ENCODE data around the gene HOXD9.

DNA sequence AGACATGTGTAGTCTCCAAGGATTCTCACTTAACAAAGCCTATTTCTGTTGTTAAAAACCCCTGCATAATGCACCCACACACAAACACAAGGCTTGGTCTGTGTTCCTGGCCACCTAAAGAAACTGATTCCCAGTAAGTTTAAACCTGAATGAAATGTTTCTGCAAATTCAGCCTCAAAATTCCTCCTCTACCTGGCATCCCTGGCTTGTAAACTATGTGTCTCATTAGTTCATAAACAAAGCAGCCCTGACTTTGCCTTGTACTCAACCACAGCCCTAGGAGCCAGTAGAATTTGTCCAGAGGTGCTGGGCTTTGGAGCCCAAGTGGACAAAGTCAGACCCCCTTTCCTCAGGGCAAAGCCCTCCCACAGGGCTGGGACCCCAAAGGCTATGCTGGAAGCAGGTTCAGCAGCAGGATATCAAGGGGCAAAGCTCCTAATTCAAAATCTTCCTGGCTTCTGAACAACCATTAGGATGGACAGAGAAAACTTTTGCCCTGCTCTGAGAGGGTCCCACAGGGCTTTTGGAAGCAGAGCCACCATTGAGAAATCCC is 32.6 kb upstream of the HOXD9 start:
- TF ChIP-seq, protein P1, sequence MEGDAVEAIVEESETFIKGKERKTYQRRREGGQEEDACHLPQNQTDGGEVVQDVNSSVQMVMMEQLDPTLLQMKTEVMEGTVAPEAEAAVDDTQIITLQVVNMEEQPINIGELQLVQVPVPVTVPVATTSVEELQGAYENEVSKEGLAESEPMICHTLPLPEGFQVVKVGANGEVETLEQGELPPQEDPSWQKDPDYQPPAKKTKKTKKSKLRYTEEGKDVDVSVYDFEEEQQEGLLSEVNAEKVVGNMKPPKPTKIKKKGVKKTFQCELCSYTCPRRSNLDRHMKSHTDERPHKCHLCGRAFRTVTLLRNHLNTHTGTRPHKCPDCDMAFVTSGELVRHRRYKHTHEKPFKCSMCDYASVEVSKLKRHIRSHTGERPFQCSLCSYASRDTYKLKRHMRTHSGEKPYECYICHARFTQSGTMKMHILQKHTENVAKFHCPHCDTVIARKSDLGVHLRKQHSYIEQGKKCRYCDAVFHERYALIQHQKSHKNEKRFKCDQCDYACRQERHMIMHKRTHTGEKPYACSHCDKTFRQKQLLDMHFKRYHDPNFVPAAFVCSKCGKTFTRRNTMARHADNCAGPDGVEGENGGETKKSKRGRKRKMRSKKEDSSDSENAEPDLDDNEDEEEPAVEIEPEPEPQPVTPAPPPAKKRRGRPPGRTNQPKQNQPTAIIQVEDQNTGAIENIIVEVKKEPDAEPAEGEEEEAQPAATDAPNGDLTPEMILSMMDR (IDR thresholded peaks at IDR 0.05), result no peak
- TF ChIP-seq POLR2A (IDR thresholded peaks at IDR 0.05) (no peak), POLR2AphosphoS5 (IDR thresholded peaks at IDR 0.05; ENCODE audit: insufficient read depth in 1 of 2, low read depth in 1 of 2) (no peak)
